PFSK-1 (cell line): ENCODE data around the gene OSBPL6.

Experiments used
- POLR2AphosphoS5 ChIP-seq: IDR thresholded peaks from 2 replicates; pipeline ENCODE4 v1.6.1; 2012; ENCODE audit warnings: low read depth, mild to moderate bottlenecking, control low read depth, low read length, moderate library complexity
- REST ChIP-seq, 2 experiments: IDR thresholded peaks; 2 replicates each; pipeline versions ENCODE4 v1.6.1 to v1.8.0; 2011 to 2012; ENCODE audit warnings: low read depth in 2 of 2, low read length in 2 of 2, control low read depth in 1 of 2, inconsistent platforms in 1 of 2, mild to moderate bottlenecking in 1 of 2, moderate library complexity in 1 of 2; ENCODE audit not compliant: insufficient read depth in 1 of 2
- TAF1 ChIP-seq: IDR thresholded peaks from 2 replicates; pipeline ENCODE4 v1.6.1; 2012; ENCODE audit warnings: low read length, control low read depth, borderline replicate concordance; ENCODE audit not compliant: insufficient read depth

- TF ChIP-seq TAF1 (no peak), POLR2AphosphoS5 (no peak), REST (IDR thresholded peaks at IDR 0.05; ENCODE audit: insufficient read depth in 1 of 2, low read depth in 2 of 2, low read length in 2 of 2) (no peak)
Observed at GRCh38 chr2:178363252-178363651, 168.9 kb downstream of the OSBPL6 start.
